SHP77 treated with DMSO at 0.1 percent for 48 hours (cell line): ENCODE data around the gene ZBTB1.
"Not testable (repeated sequence)": the region's sequence is repeated elsewhere in the genome, so short reads cannot be mapped to it uniquely, and the experiment has no call there.

Source experiments
- DNase-seq: peaks from one replicate; lab custom pipeline; 2025; lab: John Stamatoyannopoulos, UW

Gene ZBTB1

DNA sequence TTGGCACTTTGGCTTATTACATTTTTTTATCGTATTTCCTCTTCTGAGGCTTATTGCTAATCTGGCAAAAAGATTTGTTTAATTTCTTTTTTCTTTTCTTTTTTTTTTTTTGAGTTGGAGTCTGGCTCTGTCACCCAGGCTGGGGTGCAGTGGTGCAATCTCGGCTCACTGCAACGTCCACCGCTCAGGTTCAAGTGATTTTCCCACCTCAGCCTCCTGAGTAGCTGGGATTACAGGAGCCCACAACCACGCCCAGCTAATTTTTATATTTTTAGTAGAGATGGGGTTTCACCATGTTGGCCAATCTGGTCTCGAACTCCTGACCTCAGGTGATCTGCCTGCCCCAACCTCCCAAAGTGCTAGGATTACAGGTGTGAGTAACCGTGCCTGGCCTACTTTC, 65.1 kb downstream of the ZBTB1 start:
- DNase-seq, result not testable (repeated sequence)

DNA sequence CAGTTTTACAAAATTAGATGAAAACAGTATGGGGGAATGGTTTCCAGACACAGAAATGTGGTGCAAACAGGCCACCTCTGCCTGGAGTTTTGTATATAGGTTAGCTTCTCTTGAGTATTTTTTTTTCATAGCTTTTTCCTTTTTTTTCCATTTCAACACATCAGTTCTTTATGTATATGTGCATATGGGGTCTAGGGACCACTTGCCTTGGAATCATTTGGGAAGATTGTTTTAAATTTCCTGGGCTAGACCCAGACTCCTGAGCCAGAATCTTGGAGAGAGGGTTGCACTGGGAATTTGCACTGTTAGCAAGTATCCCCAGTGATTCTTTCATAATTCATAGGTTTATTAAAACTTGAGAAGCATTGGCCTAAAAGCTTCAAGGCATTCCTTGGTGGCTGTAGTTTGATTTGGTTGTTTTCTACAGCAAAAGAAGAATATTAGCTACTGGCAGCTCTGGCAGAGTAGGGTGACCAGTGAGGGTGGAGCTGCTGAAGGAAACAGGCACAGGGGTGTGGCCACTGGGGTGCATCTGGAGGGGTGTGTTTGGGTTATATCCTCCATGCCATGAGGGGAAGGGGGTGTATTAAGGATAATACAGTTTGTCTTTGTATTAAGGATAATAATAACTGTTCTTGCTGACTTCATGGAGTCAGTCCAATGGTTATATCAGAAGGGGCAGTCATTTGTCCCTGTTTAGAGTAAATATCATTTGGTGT, 68.0 kb downstream of the ZBTB1 start:
- DNase-seq, result no peak

DNA sequence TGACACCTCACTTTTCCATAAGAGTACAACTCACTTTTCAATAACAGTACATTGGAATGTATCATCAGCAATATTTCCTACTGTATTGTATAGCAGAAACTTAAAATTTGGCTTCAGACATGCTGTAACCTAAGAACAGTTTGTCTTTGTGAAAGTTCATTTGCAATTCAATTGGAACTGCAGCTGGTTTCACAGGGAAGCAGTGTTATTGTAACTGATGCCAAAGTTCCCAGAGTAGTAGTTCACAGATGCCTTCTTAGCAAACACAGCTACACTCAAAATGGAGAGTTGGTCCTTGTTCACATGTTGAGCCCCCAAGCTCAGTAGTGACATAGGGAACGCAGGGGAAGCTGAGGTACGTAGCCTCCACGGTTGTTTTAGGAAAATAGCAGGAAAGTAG, 68.5 kb downstream of the ZBTB1 start:
- DNase-seq, result no peak
